GM23338 (cell line): Measurements from ENCODE around the gene IFI6. TPM values are rescaled to one million over a fixed set of nuclear protein-coding genes. Genes with fewer than 3 reads are reported as not detected.

ENCODE experiments used
- ATAC-seq: fragments of 200-7000 bp; cut with Tn5 transposase; 3 replicates; pipeline ENCODE4 v1.9.1; 2020
- DNase-seq: peaks from one replicate; pipeline ENCODE4 v3.0.0-alpha.2; 2015; ENCODE audit warnings: low spot score
- H2AFZ ChIP-seq: fragments of 200-600 bp; sonication (generic); 2 replicates; pipeline ENCODE4 v1.8.0; 2016; ENCODE audit warnings: antibody characterized with exemption, mild to moderate bottlenecking, moderate library complexity
- H3F3A ChIP-seq: fragments of 200-600 bp; sonication (generic); replicated peaks from 2 replicates; pipeline ENCODE4 v1.8.0; 2017; ENCODE audit warnings: antibody characterized with exemption, mixed run types, low read depth
- H3K27ac ChIP-seq: fragments of 200-600 bp; sonication (generic); 2 replicates; pipeline ENCODE4 v1.6.1; 2016; ENCODE audit warnings: low read depth
- H3K27me3 ChIP-seq: fragments of 200-600 bp; sonication (generic); 2 replicates; pipeline ENCODE4 v1.8.0; 2016; ENCODE audit warnings: mild to moderate bottlenecking, mixed run types, moderate library complexity; ENCODE audit not compliant: insufficient read depth
- H3K36me3 ChIP-seq: fragments of 200-600 bp; sonication (generic); 2 replicates; pipeline ENCODE4 v1.8.0; 2016; ENCODE audit warnings: mild to moderate bottlenecking; ENCODE audit not compliant: insufficient read depth
- H3K4me1 ChIP-seq: fragments of 200-600 bp; sonication (generic); 2 replicates; pipeline ENCODE4 v1.8.0; 2016; ENCODE audit warnings: mild to moderate bottlenecking, moderate library complexity; ENCODE audit not compliant: insufficient read depth
- H3K4me2 ChIP-seq: fragments of 200-600 bp; sonication (generic); 2 replicates; pipeline ENCODE4 v1.7.1; 2017; ENCODE audit warnings: mixed run types
- H3K4me3 ChIP-seq: fragments of 200-600 bp; sonication (generic); 2 replicates; pipeline ENCODE4 v1.6.1; 2016; ENCODE audit warnings: mixed run types
- H3K79me2 ChIP-seq: fragments of 200-600 bp; sonication (generic); replicated peaks from 2 replicates; pipeline ENCODE4 v1.8.0; 2017; ENCODE audit warnings: mild to moderate bottlenecking; ENCODE audit not compliant: insufficient read depth
- H3K9me2 ChIP-seq: fragments of 200-600 bp; sonication (generic); 2 replicates; pipeline ENCODE4 v1.8.0; 2017; ENCODE audit not compliant: insufficient read depth
- H4K20me1 ChIP-seq: fragments of 200-600 bp; sonication (generic); replicated peaks from 2 replicates; pipeline ENCODE4 v1.8.0; 2017; ENCODE audit warnings: mild to moderate bottlenecking; ENCODE audit not compliant: insufficient read depth
- H3K27ac Mint-ChIP-seq: 2 replicates; pipeline ENCODE4 v1.8.0; 2020; ENCODE audit warnings: inconsistent platforms, mild to moderate bottlenecking, moderate library complexity, mixed read lengths
- H3K27me3 Mint-ChIP-seq: 3 replicates; pipeline ENCODE4 v1.8.0; 2022; ENCODE audit warnings: low read depth, mild to moderate bottlenecking, moderate library complexity, mixed read lengths, inconsistent platforms; ENCODE audit not compliant: insufficient read depth, poor library complexity
- H3K36me3 Mint-ChIP-seq: 3 replicates; pipeline ENCODE4 v1.8.0; 2021; ENCODE audit warnings: low read depth, mild to moderate bottlenecking, inconsistent platforms, moderate library complexity, mixed read lengths
- H3K4me1 Mint-ChIP-seq: 3 replicates; pipeline ENCODE4 v1.8.0; 2020; ENCODE audit warnings: mild to moderate bottlenecking, inconsistent platforms, mixed read lengths
- H3K4me3 Mint-ChIP-seq: 3 replicates; pipeline ENCODE4 v1.8.0; 2021; ENCODE audit warnings: moderate library complexity, mild to moderate bottlenecking, inconsistent platforms, mixed read lengths
- H3K9me3 Mint-ChIP-seq: 3 replicates; pipeline ENCODE4 v1.8.0; 2020; ENCODE audit warnings: moderate library complexity, mild to moderate bottlenecking, inconsistent platforms, mixed read lengths
- CREB1 ChIP-seq: fragments of 250-450 bp; sonication (Bioruptor Pico); IDR thresholded peaks from 2 replicates; pipeline ENCODE4 v1.5.0; 2020; ENCODE audit warnings: low read depth, mild to moderate bottlenecking, moderate library complexity
- EZH2 ChIP-seq: fragments of 200-600 bp; sonication (generic); IDR thresholded peaks from one replicate; pipeline ENCODE4 v1.8.0; 2017; ENCODE audit warnings: antibody characterized with exemption, mild to moderate bottlenecking, low read depth; ENCODE audit not compliant: unreplicated experiment
- EZH2phosphoT487 ChIP-seq: fragments of 200-600 bp; sonication (generic); IDR thresholded peaks from one replicate; pipeline ENCODE4 v1.8.1; 2018; ENCODE audit warnings: antibody characterized with exemption; ENCODE audit not compliant: unreplicated experiment
- JUNB ChIP-seq: IDR thresholded peaks from one replicate; pipeline ENCODE4 v1.6.1; 2016; ENCODE audit warnings: antibody characterized with exemption; ENCODE audit not compliant: unreplicated experiment
- NANOG ChIP-seq: IDR thresholded peaks from 2 replicates; pipeline ENCODE4 v1.6.1; 2016; ENCODE audit warnings: antibody characterized with exemption, borderline replicate concordance
- POLR2AphosphoS5 ChIP-seq: IDR thresholded peaks from 2 replicates; pipeline ENCODE4 v1.6.1; 2016; ENCODE audit warnings: antibody characterized with exemption, low read depth
- STAT1 ChIP-seq: IDR thresholded peaks from one replicate; pipeline ENCODE4 v1.6.1; 2016; ENCODE audit warnings: antibody characterized with exemption; ENCODE audit not compliant: unreplicated experiment
- ZNF114 ChIP-seq: fragments of 250-450 bp; sonication (Bioruptor Pico); IDR thresholded peaks from 2 replicates; pipeline ENCODE4 v1.5.0; 2020; ENCODE audit warnings: mild to moderate bottlenecking, moderate library complexity
- ZNF331 ChIP-seq: fragments of 250-450 bp; sonication (Bioruptor Pico); IDR thresholded peaks from 2 replicates; pipeline ENCODE4 v1.5.0; 2020; ENCODE audit warnings: low read depth, mild to moderate bottlenecking, moderate library complexity
- polyA plus RNA-seq: library from polyadenylated mRNA; unstranded; fragments of >200 nt; fragmentation: Nextera tagmentation; extraction: Ambion mirVana; gene quantifications from 2 replicates; pipeline ENCODE4 v1.2.1, GENCODE V29; 2016
- total RNA-seq: library from RNA; depleted of rRNA; stranded (reverse); fragments of >200 nt; shearing (Covaris generic); gene quantifications from 2 replicates; pipeline ENCODE4 v1.2.3, GENCODE V29; 2014
- TF ChIP-seq, protein P1 (sequence below): IDR thresholded peaks from one replicate; pipeline ENCODE4 v1.6.1; 2018; ENCODE audit warnings: antibody characterized with exemption; ENCODE audit not compliant: unreplicated experiment
- TF ChIP-seq, protein P2 (sequence below): fragments of 250-450 bp; sonication (Bioruptor Pico); IDR thresholded peaks from 2 replicates; pipeline ENCODE4 v1.5.0; 2020; ENCODE audit warnings: mild to moderate bottlenecking, moderate library complexity
- TF ChIP-seq, protein P3 (sequence below): IDR thresholded peaks from 2 replicates; pipeline ENCODE4 v1.6.1; 2016; ENCODE audit warnings: antibody characterized with exemption

The IFI6 gene
- total and polyA plus RNA-seq, 2 experiments from 2014 or later: 6.3 to 16.0 TPM

DNA sequence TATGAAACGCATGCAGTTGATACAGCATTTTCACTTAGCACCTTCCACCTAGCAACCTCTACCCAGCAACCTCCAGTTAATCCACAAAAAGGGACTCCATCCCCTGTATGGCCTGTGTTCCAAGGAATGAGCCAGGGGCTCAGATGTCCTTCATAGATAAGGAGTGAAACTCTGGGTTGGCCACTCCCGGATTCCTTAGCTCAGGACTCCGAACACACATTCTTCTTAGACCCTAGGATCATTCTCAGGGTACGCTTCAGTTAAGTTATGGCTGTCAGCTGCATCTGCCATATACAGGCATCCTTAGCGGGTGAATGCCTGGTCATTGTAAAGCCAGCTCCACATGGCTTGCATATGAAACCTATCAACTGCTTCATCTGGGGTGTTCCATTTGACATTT lies 15.9 kb upstream of the IFI6 start:
- DNase-seq (no peak), ATAC-seq (no peak)
- H3K9me3 Mint-ChIP-seq: peaks cover 22% of the 10 kb centered on the region
- Histone ChIP-seq H3K4me2 (no peak overlapping the region), H3K9me2 (no peaks in the 10 kb centered on the region), H4K20me1 (no peaks in the 10 kb centered on the region), H3K4me1 (peaks cover 6% of the 10 kb centered on the region), H3K36me3 (no peaks in the 10 kb centered on the region), H2AFZ (no peak overlapping the region), H3K79me2 (no peaks in the 10 kb centered on the region), H3K4me3 (no peak overlapping the region), H3K27me3 (no peaks in the 10 kb centered on the region), H3F3A (no peaks in the 10 kb centered on the region), H3K27ac (no peak overlapping the region)
- H3K4me1 Mint-ChIP-seq: peaks cover 13% of the 10 kb centered on the region
- TF ChIP-seq ZNF331 (no peak), CREB1 (CRISPR knock-in tag) (no peak), EZH2 (no peak), ZNF114 (CRISPR knock-in tag) (no peak), NANOG (no peak), POLR2AphosphoS5 (no peak), EZH2phosphoT487 (no peak), STAT1 (no peak), JUNB (no peak)
- TF ChIP-seq, protein P1, sequence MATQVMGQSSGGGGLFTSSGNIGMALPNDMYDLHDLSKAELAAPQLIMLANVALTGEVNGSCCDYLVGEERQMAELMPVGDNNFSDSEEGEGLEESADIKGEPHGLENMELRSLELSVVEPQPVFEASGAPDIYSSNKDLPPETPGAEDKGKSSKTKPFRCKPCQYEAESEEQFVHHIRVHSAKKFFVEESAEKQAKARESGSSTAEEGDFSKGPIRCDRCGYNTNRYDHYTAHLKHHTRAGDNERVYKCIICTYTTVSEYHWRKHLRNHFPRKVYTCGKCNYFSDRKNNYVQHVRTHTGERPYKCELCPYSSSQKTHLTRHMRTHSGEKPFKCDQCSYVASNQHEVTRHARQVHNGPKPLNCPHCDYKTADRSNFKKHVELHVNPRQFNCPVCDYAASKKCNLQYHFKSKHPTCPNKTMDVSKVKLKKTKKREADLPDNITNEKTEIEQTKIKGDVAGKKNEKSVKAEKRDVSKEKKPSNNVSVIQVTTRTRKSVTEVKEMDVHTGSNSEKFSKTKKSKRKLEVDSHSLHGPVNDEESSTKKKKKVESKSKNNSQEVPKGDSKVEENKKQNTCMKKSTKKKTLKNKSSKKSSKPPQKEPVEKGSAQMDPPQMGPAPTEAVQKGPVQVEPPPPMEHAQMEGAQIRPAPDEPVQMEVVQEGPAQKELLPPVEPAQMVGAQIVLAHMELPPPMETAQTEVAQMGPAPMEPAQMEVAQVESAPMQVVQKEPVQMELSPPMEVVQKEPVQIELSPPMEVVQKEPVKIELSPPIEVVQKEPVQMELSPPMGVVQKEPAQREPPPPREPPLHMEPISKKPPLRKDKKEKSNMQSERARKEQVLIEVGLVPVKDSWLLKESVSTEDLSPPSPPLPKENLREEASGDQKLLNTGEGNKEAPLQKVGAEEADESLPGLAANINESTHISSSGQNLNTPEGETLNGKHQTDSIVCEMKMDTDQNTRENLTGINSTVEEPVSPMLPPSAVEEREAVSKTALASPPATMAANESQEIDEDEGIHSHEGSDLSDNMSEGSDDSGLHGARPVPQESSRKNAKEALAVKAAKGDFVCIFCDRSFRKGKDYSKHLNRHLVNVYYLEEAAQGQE: no peak
- TF ChIP-seq, protein P2, sequence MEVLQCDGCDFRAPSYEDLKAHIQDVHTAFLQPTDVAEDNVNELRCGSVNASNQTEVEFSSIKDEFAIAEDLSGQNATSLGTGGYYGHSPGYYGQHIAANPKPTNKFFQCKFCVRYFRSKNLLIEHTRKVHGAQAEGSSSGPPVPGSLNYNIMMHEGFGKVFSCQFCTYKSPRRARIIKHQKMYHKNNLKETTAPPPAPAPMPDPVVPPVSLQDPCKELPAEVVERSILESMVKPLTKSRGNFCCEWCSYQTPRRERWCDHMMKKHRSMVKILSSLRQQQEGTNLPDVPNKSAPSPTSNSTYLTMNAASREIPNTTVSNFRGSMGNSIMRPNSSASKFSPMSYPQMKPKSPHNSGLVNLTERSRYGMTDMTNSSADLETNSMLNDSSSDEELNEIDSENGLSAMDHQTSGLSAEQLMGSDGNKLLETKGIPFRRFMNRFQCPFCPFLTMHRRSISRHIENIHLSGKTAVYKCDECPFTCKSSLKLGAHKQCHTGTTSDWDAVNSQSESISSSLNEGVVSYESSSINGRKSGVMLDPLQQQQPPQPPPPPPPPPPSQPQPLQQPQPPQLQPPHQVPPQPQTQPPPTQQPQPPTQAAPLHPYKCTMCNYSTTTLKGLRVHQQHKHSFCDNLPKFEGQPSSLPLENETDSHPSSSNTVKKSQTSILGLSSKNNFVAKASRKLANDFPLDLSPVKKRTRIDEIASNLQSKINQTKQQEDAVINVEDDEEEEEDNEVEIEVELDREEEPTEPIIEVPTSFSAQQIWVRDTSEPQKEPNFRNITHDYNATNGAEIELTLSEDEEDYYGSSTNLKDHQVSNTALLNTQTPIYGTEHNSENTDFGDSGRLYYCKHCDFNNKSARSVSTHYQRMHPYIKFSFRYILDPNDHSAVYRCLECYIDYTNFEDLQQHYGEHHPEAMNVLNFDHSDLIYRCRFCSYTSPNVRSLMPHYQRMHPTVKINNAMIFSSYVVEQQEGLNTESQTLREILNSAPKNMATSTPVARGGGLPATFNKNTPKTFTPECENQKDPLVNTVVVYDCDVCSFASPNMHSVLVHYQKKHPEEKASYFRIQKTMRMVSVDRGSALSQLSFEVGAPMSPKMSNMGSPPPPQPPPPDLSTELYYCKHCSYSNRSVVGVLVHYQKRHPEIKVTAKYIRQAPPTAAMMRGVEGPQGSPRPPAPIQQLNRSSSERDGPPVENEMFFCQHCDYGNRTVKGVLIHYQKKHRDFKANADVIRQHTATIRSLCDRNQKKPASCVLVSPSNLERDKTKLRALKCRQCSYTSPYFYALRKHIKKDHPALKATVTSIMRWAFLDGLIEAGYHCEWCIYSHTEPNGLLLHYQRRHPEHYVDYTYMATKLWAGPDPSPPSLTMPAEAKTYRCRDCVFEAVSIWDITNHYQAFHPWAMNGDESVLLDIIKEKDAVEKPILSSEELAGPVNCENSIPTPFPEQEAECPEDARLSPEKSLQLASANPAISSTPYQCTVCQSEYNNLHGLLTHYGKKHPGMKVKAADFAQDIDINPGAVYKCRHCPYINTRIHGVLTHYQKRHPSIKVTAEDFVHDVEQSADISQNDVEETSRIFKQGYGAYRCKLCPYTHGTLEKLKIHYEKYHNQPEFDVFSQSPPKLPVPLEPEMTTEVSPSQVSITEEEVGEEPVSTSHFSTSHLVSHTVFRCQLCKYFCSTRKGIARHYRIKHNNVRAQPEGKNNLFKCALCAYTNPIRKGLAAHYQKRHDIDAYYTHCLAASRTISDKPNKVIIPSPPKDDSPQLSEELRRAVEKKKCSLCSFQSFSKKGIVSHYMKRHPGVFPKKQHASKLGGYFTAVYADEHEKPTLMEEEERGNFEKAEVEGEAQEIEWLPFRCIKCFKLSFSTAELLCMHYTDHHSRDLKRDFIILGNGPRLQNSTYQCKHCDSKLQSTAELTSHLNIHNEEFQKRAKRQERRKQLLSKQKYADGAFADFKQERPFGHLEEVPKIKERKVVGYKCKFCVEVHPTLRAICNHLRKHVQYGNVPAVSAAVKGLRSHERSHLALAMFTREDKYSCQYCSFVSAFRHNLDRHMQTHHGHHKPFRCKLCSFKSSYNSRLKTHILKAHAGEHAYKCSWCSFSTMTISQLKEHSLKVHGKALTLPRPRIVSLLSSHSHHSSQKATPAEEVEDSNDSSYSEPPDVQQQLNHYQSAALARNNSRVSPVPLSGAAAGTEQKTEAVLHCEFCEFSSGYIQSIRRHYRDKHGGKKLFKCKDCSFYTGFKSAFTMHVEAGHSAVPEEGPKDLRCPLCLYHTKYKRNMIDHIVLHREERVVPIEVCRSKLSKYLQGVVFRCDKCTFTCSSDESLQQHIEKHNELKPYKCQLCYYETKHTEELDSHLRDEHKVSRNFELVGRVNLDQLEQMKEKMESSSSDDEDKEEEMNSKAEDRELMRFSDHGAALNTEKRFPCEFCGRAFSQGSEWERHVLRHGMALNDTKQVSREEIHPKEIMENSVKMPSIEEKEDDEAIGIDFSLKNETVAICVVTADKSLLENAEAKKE (CRISPR knock-in tag): no peak
- TF ChIP-seq, protein P3, sequence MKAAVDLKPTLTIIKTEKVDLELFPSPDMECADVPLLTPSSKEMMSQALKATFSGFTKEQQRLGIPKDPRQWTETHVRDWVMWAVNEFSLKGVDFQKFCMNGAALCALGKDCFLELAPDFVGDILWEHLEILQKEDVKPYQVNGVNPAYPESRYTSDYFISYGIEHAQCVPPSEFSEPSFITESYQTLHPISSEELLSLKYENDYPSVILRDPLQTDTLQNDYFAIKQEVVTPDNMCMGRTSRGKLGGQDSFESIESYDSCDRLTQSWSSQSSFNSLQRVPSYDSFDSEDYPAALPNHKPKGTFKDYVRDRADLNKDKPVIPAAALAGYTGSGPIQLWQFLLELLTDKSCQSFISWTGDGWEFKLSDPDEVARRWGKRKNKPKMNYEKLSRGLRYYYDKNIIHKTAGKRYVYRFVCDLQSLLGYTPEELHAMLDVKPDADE: no peak
- H3K27ac Mint-ChIP-seq: no peak overlapping the region
- H3K36me3 Mint-ChIP-seq: peaks cover 7% of the 10 kb centered on the region
- H3K27me3 Mint-ChIP-seq: peaks cover 7% of the 10 kb centered on the region
- no peak overlapping the region for H3K4me3 Mint-ChIP-seq
